ENCODE results near the gene LAMTOR2. TPM values are rescaled to one million over a fixed set of nuclear protein-coding genes. Genes with fewer than 3 reads are reported as not detected.

The LAMTOR2 gene
- total RNA-seq, 1 donor from 2014 or later, result 61.0 TPM

DNA sequence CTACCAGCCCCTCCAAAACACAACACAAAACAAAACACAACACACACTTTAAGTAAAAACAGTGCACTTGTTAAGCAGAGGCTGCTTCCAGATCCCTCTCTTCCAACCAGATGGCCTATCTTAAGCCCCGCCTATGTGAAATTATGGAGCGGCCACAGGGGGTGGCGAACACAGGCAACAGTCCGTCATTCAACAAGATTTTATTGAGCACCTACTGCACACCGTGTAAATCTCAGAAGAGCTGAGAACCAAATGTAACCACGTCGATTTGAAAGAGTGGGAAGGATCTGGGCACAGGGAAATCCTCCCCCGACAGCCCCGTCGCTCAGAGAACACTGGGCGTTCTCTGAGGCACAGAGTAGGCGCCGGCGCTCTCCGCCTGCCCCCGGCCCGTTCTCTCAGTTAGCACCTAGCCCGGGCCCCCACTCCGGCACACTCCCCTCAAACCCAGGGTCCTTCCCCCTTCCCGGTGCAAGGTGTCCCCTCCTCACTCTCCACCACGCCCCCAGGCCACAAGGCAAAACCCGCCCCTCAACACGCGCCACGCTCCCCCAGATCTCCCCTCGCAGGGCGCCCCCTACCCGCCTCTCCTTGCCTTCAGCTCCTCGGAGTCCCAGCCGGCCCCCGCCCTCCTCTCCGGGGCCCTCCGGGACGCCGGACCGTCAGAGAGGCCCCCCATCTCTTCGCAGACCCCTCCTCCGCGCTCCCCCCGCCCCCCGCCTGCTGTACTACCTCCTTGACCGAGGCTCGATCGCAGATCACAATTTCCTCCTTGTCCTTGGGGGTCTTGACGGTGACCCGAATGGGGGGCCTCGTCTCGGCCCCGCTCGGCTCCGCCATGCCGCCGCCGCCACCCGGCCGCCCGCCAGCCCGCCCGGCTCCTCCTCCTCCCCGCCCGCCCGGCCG lies 1.5 kb upstream of the LAMTOR2 start:
- peak overlapping the region; percentile 96 for H3K27ac Mint-ChIP-seq

GRCh38 chr1:156053768-156054499 lies 648 bp upstream of the LAMTOR2 start, which contains the start of gene UBQLN4:
Gene UBQLN4, minus strand, starts transcription at chr1:156053798. Its CDS starts 97 bp downstream, at chr1:156053701.
- Mint-ChIP-seq H3K4me3 (ENCODE audit: low read depth) (peak within 1 kb of the TSS; percentile 97), H3K27ac (peak within 1 kb of the TSS; percentile 98), H3K4me1 (ENCODE audit: low read depth) (peaks cover 15% of the 10 kb centered on the region), H3K9me3 (ENCODE audit: low read depth) (no peaks in the 10 kb centered on the region), H3K36me3 (ENCODE audit: insufficient read depth) (peaks cover 11% of the 10 kb centered on the region), H3K27me3 (no peaks in the 10 kb centered on the region)
- peak; percentile 88 for DNase-seq (ENCODE audit: low spot score, unreplicated experiment)
- peak; percentile 43 for TF ChIP-seq CTCF (IDR thresholded peaks at IDR 0.05; ENCODE audit: unreplicated experiment)

More for the DNA sequence above, 1.5 kb upstream of the LAMTOR2 start:
- peak; percentile 51 for TF ChIP-seq CTCF (IDR thresholded peaks at IDR 0.05; ENCODE audit: unreplicated experiment)
- Mint-ChIP-seq H3K36me3 (ENCODE audit: insufficient read depth) (peaks cover 14% of the 10 kb centered on the region), H3K9me3 (ENCODE audit: low read depth) (no peaks in the 10 kb centered on the region), H3K4me1 (ENCODE audit: low read depth) (peaks cover 15% of the 10 kb centered on the region), H3K4me3 (ENCODE audit: low read depth) (peak overlapping the region; percentile 91), H3K27me3 (no peaks in the 10 kb centered on the region)
- DNase-seq (ENCODE audit: low spot score, unreplicated experiment), result peak; percentile 79

DNA sequence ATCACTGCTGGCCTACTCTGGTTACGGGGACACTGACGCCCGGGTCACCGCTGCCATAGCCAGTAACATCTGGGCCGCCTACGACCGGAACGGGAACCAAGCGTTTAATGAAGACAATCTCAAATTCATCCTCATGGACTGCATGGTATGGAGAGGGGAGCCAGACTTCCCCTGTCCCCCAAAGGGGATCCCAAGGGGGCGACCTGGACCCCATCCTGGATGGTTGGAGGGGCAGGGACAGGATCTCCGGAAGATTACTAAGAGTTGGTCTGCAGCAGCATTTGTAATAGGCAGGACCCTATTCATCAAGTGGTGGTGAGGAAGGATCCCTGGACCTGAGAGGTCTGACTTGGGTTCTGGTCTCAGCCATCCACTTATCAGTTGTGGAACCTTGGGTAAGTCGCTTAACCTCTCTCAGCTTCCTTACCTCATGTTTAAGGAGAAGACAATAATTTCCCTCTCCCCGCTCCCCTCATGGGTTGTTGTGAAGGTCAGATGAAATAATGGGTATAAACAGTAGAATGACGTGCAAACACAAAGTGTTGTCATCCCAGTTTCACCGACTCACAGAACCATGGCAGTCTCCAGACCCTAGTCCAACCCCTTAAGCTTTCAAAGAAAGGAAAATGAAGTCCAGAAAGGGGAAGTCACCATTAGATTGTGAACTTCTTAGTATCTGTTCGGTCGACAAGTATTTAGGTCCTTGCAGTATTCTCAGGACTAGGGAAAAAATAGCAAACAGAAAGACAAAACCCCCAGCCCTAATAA lies 883 bp downstream of the LAMTOR2 start:
- peak overlapping the region; percentile 59 for H3K27ac Mint-ChIP-seq
- no peaks in the 10 kb centered on the region for H3K9me3 Mint-ChIP-seq (ENCODE audit: low read depth)
- peaks cover 4% of the 10 kb centered on the region for H3K36me3 Mint-ChIP-seq (ENCODE audit: insufficient read depth)
- peak overlapping the region; percentile 97 for H3K4me3 Mint-ChIP-seq (ENCODE audit: low read depth)
- peaks cover 17% of the 10 kb centered on the region for H3K4me1 Mint-ChIP-seq (ENCODE audit: low read depth)
- no peaks in the 10 kb centered on the region for H3K27me3 Mint-ChIP-seq
- TF ChIP-seq CTCF (IDR thresholded peaks at IDR 0.05; ENCODE audit: unreplicated experiment), result no peak
- DNase-seq (ENCODE audit: low spot score, unreplicated experiment), result no peak

- Mint-ChIP-seq H3K9me3 (ENCODE audit: low read depth) (no peaks in the 10 kb centered on the region), H3K27ac (no peak overlapping the region), H3K4me1 (ENCODE audit: low read depth) (peaks cover 23% of the 10 kb centered on the region), H3K4me3 (ENCODE audit: low read depth) (peak overlapping the region; percentile 15), H3K27me3 (no peaks in the 10 kb centered on the region), H3K36me3 (ENCODE audit: insufficient read depth) (peaks cover 4% of the 10 kb centered on the region)
- no peak for DNase-seq (ENCODE audit: low spot score, unreplicated experiment)
- no peak for TF ChIP-seq CTCF (IDR thresholded peaks at IDR 0.05; ENCODE audit: unreplicated experiment)
Measured at GRCh38 chr1:156056326-156056849, 1.8 kb downstream of the LAMTOR2 start.

Data from progenitor cell of endocrine pancreas (in vitro differentiated cells).